Activated CD8-positive, alpha-beta memory T cell treated with anti-CD3 and anti-CD28 coated beads for 4 hours (primary cell): ENCODE data around the gene PLCB1.
"Not testable (repeated sequence)": the region's sequence is repeated elsewhere in the genome, so short reads cannot be mapped to it uniquely, and the experiment has no call there.

Source experiments
- DNase-seq, 2 donors: peaks; one replicate each; pipeline ENCODE4 v3.0.0-alpha.2; 2020; ENCODE audit warnings: low read depth in 2 of 2

Gene PLCB1

DNA sequence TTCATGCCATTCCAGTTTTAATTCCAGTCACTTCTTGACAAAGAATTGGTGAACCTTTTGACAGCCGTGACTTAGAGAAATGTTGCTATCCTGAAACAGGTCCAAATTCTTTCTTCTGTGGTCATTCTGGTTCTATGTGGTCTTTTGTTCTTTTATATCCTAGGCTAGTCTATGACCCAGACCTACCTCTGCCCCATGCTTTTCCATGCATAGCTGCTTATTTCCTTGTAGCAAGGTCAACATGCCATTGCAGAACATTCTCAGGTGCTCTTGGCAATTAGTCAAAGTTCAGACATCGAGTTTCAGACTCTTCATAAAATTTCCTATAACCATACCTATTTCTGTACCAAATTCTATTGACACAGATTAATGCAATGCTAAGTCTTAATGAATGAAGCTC lies 202.6 kb downstream of the PLCB1 start:
- no peak for DNase-seq

DNA sequence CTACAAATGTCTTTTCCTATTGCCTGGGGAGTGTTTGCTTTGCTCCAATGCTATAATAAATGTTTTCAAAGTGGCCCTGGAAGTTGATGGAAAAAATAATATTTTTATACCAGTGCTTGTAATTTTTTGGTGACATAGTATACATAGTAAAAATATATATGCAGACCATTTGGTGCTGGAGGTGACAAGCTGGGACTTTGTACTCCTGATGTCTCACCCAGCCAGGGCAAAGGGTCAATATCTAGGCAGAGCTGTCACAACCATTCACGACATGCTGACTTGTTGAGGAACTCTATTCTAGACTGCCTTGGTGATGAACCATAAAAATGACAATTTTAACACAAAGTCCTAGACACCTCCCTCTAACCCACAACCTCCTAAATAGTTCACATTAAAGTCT lies 203.0 kb downstream of the PLCB1 start:
- DNase-seq, result no peak

GRCh38 chr20:8335495-8336195 lies 203.6 kb downstream of the PLCB1 start:
- no peak for DNase-seq

DNA sequence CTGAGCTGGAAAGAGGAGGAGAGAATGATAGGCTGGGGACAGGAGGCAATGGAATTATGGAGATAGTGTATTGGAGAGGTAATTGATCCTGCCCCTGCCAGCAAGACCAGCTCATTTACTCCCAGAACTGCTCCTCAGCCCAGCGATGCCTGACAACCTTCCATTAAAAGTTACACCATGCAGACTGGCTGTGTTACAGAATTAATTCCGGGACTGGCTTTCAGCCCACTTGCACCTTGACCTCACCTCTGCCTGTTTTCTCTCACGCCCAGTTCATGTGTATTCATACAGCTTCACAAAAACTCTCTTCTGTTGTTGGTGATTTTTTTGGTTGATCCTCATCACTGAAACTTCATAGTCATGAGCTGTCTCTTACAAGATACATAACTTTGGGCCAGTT lies 207.3 kb downstream of the PLCB1 start:
- no peak for DNase-seq

- no peak for DNase-seq
Measured at GRCh38 chr20:8342391-8342790, 210.3 kb downstream of the PLCB1 start.

DNA sequence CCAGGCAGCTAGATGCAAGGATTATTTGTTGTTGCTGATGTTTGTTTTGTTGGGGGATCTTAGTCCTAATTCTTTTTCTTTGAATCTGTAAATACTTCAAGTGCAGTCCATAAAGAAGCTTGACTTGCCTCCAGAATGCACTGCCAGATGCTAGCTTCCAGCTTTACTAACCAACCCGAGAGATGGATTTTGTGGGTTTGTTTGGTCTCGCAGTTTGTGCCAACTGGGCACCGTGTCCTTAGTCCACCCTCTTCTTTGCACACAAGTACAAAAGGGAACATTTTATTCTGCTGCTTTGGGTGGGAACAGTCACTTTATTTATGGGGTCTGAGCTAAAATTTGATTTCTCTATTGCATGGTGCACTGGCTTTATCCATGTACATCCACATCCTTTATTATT lies 212.0 kb downstream of the PLCB1 start:
- DNase-seq, result no peak

GRCh38 chr20:8344631-8345030 lies 212.6 kb downstream of the PLCB1 start:
- DNase-seq, result no peak

- no peak for DNase-seq
Measured at GRCh38 chr20:8346700-8347270, 214.7 kb downstream of the PLCB1 start.

- not testable (repeated sequence) for DNase-seq
Measured at GRCh38 chr20:8350225-8350624, 218.2 kb downstream of the PLCB1 start.

- DNase-seq, result no peak
Measured at GRCh38 chr20:8352486-8352885, 220.4 kb downstream of the PLCB1 start.

GRCh38 chr20:8353512-8353911 lies 221.4 kb downstream of the PLCB1 start:
- no peak for DNase-seq

DNA sequence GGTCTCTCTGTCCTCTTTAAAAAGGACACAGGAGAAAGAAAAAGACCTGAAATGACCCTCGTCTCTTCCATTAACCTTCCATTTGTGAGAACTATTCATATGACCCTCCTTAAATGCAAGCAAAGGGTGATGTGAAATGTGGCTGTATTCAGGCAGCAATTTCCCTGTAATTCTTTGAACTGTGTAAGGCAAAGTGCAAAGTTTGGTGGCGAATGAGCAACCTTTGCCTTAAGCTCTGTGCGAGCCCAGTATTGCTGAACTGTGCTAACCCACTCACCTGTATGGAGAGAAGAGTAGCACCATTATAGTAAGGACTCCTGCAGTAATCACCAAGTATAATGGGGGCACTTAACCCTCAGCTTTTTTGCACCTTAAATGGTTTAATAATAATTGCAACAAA lies 223.4 kb downstream of the PLCB1 start:
- DNase-seq, result no peak

- DNase-seq, result no peak
Measured at GRCh38 chr20:8356806-8357205, 224.7 kb downstream of the PLCB1 start.

GRCh38 chr20:8357703-8358102 lies 225.6 kb downstream of the PLCB1 start:
- DNase-seq, result no peak

- DNase-seq, result no peak
Measured at GRCh38 chr20:8360035-8360434, 228.0 kb downstream of the PLCB1 start.

DNA sequence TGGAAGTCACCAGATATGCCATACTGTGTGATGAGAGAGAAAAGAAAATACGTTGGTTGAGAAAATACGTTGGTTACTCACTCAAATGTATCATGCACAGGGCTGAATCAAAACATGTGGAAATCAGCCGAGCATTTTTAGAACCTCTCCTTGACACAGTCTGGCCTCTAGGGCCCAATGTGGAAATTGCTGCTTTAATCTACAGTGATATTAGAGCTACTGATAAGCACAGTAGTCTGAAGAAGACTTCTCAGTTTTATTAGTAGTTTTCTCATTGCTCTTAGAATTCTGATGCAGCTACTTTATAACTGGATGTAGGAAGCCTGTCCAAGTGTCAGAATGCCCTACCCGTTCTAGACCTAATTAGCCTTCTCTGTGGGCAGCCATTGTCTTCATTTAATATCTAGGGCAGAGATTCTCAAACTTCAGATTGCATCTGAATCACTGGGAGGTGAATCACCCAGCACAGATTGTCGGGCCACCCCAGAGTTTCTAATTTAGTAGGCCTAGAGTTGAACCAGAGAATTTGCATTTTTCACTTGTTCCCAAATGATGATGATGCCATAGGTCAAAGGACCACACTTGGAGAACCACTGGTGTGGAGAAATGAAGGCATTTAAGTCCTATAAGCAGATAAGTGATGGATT lies 229.1 kb downstream of the PLCB1 start:
- DNase-seq, result no peak

DNA sequence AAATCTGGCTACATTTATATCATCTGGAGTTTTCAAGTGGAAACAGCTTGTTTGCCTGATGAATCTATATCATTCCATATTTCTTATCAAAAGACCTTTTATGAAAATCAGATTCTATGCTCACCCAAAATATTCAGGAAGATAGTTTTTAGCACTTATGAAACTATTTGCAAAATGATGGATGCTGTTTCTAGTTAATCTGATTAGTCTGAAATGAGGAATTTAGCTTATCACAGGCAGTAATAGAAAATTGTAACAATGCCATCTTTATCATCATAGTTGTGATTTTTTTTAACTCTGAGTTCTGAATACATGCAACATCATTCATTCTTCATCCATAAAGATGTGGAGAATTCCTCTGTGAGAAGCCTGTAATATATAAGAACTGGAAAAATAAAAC lies 229.7 kb downstream of the PLCB1 start:
- DNase-seq, result no peak

GRCh38 chr20:8362457-8362856 lies 230.4 kb downstream of the PLCB1 start:
- no peak for DNase-seq

GRCh38 chr20:8363970-8364733 lies 232.1 kb downstream of the PLCB1 start:
- DNase-seq, result no peak

DNA sequence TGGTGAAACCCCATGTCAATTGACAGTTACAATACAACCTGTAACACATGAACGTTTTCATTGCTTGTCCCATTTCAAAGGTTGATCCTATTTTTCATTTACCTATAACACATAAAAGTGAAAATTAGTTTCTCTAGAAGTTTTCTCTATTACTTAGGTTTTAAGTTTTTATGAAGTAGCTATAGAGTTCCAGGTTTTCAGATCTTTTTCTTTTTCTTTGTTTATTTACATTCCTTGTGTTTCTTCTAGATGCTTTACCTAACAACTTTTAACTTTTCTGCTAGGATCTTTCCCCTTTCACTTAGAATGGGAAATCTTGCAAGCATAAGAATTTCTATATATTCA lies 232.6 kb downstream of the PLCB1 start:
- DNase-seq, result no peak

DNA sequence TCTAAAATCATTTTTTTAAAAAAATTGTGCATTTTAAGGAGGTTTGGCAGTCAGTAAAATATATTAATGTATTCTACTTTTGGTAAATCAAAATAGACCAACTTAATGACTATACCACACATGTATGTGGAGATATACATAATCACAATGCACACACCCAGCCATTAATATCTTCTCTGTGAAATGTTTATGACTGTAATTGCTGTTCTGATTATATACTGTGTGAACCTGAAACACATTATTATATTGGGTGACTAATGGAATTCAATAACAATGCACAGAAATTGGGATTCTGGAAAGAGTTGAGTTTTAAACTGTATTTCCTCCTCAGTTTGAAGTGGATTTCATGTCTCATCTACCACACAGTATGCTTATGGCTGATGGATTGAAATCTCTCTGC lies 233.6 kb downstream of the PLCB1 start:
- DNase-seq, result no peak

- no peak for DNase-seq
Measured at GRCh38 chr20:8366303-8366923, 234.3 kb downstream of the PLCB1 start.
